Central memory CD8-positive, alpha-beta T cell (primary cell): ENCODE data around the gene APOL1.
"Not testable (repeated sequence)": the region's sequence is repeated elsewhere in the genome, so short reads cannot be mapped to it uniquely, and the experiment has no call there.

Experiments
- ATAC-seq: fragments of 150-1000 bp; cut with Tn5 transposase; replicated peaks from 2 replicates; pipeline ENCODE4 v1.10.0; 2022; ENCODE audit warnings: mild to moderate bottlenecking, moderate FRiP score, moderate number of reproducible peaks; ENCODE audit not compliant: poor library complexity, severe bottlenecking; ENCODE audit errors: extremely low read depth
- DNase-seq, 2 donors: peaks; one replicate each; pipeline ENCODE4 v3.0.0; 2021; ENCODE audit warnings: low spot score in 2 of 2
- H3K27ac Mint-ChIP-seq: one replicate; pipeline ENCODE4 v1.8.0; 2022; ENCODE audit warnings: low read depth, mild to moderate bottlenecking, moderate library complexity, mixed read lengths
- H3K27me3 Mint-ChIP-seq: one replicate; pipeline ENCODE4 v1.8.0; 2022; ENCODE audit warnings: mixed read lengths
- H3K36me3 Mint-ChIP-seq: one replicate; pipeline ENCODE4 v1.8.0; 2022; ENCODE audit warnings: mild to moderate bottlenecking, moderate library complexity, mixed read lengths; ENCODE audit not compliant: insufficient read depth
- H3K4me1 Mint-ChIP-seq: one replicate; pipeline ENCODE4 v1.8.0; 2022; ENCODE audit warnings: mixed read lengths
- H3K4me3 Mint-ChIP-seq: one replicate; pipeline ENCODE4 v1.8.0; 2022; ENCODE audit warnings: mild to moderate bottlenecking, moderate library complexity, mixed read lengths
- H3K9me3 Mint-ChIP-seq: one replicate; pipeline ENCODE4 v1.8.0; 2022; ENCODE audit warnings: mixed read lengths

Gene APOL1

DNA sequence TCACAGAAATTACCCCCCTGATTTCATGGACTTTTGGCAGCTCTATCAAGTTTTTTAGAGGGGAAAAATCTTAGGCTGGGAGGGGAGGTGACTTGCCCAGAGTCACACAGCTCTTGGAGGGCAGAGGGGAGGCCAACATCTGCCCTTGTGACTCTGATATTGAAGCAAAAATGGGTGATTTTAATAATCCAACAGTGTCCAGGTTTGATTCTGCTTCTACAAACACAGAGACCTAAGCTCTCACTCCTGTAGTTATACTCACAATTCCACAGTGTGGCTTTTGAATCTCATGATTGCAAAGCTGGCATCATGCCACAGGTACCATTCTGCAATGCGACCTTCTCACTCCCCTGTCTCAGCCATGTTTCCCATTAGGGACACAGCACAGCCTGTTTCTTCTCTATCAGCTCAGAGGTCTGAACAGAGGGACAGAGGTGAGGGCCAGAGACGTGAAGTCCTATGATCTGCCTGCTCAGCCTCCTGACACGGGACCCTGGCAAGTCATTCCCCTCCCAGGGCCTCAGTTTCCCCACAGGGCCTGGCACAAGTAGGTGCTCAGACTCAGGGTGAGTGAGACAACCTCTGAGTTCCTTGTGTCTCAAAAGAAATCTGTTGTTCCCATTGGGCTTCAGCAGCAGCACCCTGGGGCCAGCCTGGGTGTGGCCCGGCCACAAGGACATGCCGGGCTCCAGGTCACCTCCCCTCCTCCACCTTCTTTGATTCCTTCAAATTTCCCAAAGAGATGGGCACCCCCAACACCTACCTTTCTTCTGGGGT, 14.4 kb upstream of the APOL1 start:
- no peak for ATAC-seq
- Mint-ChIP-seq H3K36me3 (peaks cover 22% of the 10 kb centered on the region), H3K9me3 (no peaks in the 10 kb centered on the region)

DNA sequence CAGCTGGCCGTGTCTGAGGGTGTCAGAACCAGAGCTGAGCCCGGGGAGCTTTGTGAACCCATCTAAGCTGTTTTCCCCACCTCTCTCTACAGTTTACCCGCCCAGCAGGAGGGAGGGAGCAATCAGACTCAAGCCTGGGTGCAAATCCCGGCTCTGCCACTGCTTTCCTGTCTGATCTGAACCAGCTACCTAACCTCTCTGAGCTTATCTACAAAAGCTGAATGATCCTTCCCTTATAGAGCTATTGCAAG, 13.9 kb upstream of the APOL1 start:
- ATAC-seq (peak; percentile 15), DNase-seq (no peak)
- no peaks in the 10 kb centered on the region for H3K9me3 Mint-ChIP-seq
- peak overlapping the region; percentile 99 for H3K4me3 Mint-ChIP-seq
- peaks cover 22% of the 10 kb centered on the region for H3K36me3 Mint-ChIP-seq
- H3K4me1 Mint-ChIP-seq, result peaks cover 63% of the 10 kb centered on the region
- H3K27ac Mint-ChIP-seq, result peak overlapping the region; percentile 94
- no peaks in the 10 kb centered on the region for H3K27me3 Mint-ChIP-seq

More for the DNA sequence above, 14.4 kb upstream of the APOL1 start:
- H3K27ac Mint-ChIP-seq, result peak overlapping the region; percentile 94
- no peak for DNase-seq
- peak overlapping the region; percentile 99 for H3K4me3 Mint-ChIP-seq
- no peaks in the 10 kb centered on the region for H3K27me3 Mint-ChIP-seq
- H3K4me1 Mint-ChIP-seq, result peaks cover 68% of the 10 kb centered on the region

DNA sequence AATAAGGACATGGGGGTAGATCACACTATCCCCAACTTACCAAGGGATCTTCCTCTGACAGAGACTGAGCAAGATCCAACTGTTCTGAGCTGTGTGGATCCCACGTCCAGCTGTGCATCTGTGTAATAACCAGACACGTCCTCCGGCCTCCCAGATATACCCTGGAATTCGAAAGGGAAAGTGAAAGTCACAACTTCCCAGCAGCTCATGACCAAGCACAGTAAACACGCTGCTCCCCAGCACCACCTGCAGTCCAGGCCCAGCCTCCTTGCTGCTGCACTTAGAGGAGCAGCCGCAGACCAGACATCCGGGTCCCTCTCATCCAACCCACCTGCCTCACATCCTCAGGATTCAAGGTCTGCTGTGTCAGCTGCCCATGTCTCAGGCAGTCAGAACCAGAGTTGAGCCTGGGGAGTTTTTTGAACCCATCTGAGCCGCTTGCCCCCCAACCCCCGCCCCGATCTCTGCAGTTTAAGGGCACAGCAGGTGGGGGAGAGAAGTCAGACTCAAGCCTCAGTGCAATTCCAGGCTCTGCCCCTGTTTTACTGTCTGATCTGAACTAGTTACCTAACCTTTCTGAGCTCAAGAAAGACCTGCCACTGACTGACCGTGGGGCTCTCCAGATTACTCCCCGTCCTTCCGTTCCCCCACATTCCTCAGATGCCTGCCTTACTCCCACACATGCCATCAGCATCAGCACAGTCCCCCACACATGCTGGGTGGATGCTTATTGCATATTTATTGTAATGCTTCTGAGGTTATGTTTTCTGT, 13.3 kb upstream of the APOL1 start, which contains the start of gene APOL2:
Gene APOL2, minus strand, starts transcription at position 127 of the 771 bp plus-strand sequence. CDS start 6,365 bp downstream, outside the sequence.
- ATAC-seq, result peak; percentile 99
- no peaks in the 10 kb centered on the region for H3K27me3 Mint-ChIP-seq
- H3K9me3 Mint-ChIP-seq, result no peaks in the 10 kb centered on the region
- peaks cover 19% of the 10 kb centered on the region for H3K36me3 Mint-ChIP-seq
- DNase-seq, result peak; percentile 64 to 80
- H3K4me1 Mint-ChIP-seq, result peaks cover 57% of the 10 kb centered on the region
- peak within 1 kb of the TSS; percentile 94 for H3K27ac Mint-ChIP-seq
- peak within 1 kb of the TSS; percentile 99 for H3K4me3 Mint-ChIP-seq

DNA sequence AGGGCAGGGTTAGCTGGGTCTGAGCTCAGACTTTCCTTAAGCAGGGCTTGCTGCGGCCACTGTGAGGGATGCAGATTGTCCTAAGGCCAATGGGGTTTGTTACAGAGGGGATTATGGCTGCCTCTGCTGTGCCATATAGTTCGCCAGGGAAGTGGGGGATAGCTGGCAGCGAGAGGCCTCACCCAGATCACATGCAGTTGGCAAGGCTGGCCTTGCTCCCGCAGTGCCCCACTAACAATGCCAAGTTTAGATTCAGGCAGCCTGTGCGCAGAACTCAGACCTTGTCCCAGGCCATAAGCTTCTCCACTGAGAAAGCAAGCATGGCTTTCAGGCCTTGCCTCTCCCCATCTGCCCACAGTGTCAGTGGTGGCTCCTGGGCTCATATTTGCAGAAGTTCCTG, 8.9 kb upstream of the APOL1 start:
- no peak overlapping the region for H3K27ac Mint-ChIP-seq

DNA sequence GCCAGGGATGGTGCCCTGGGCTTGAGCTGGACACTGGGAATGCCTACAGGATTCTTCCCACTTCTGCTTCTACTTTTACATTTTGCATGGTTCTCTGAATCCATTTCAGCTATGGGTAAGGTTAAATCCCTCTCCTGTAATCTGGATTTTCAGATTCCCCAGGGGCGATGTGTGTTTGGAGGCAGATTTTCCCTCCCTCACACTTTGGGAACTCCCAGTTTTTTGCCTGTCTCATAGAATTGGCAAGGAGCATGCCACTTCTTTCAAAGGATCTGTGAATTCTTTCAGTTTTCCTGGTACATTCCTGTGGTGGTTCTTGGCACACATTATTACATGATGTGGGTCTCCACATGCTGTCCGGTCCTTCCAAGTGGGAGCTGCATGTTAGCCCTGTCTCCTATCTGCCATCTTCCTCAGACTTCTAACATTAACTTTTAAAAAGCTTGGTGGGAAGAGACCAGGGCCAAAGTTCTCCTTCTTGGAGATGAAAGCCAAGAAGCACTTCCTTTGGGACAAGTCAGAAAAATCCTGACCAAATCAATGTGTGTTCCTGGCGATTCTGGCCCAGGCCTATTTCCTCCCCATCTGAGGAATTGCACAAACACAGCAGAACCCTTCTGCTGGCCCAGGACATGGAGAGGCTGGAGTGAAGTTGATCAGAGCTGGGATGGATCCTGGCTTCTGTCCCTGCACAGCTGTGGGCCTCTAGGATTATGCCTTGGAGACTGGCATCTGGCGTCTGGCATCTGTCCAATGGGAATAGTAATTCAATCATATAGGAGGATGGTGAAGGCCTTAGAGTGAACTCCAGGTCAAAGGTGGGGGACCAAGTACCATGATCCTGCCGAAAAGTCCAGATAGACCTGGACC, 8.2 kb upstream of the APOL1 start:
- no peak overlapping the region for H3K4me3 Mint-ChIP-seq

More for the DNA sequence above, 8.9 kb upstream of the APOL1 start:
- no peak for ATAC-seq
- H3K4me1 Mint-ChIP-seq, result peaks cover 16% of the 10 kb centered on the region
- DNase-seq, result no peak
- no peaks in the 10 kb centered on the region for H3K27me3 Mint-ChIP-seq
- peaks cover 6% of the 10 kb centered on the region for H3K36me3 Mint-ChIP-seq
- H3K9me3 Mint-ChIP-seq, result no peaks in the 10 kb centered on the region
- H3K4me3 Mint-ChIP-seq, result no peak overlapping the region

DNA sequence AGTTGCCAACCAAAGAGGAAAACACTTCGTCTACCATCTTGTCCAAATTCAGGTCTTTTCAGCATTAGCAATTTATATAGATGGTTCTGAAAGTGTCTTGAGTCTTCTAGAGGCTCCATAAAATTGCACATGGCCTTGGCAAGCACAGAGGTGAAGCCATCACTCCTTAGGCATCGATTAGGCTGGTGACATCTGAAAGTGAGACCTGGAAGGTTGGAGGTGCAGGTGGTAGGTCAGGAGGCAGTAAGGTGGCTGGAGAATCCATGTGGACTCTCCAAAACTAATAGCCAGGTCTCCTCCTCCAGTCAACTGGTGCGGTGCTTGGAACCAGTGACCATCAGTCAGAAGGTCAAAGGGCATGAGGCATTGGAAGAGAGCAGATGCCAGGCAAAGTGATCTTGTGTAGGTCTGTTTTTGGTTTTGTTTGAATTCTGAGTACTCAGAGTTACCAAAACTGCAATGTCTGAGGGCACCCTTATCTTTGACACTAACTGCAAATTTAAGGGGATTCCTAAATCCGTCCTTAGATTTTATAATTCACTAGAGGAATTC, 7.1 kb upstream of the APOL1 start:
- DNase-seq, result no peak
- no peaks in the 10 kb centered on the region for H3K9me3 Mint-ChIP-seq
- H3K36me3 Mint-ChIP-seq, result peaks cover 2% of the 10 kb centered on the region
- no peaks in the 10 kb centered on the region for H3K27me3 Mint-ChIP-seq
- no peak overlapping the region for H3K4me3 Mint-ChIP-seq
- H3K27ac Mint-ChIP-seq, result no peak overlapping the region
- ATAC-seq, result no peak
- no peaks in the 10 kb centered on the region for H3K4me1 Mint-ChIP-seq

More for the DNA sequence above, 8.2 kb upstream of the APOL1 start:
- H3K36me3 Mint-ChIP-seq, result peaks cover 2% of the 10 kb centered on the region
- peaks cover 8% of the 10 kb centered on the region for H3K4me1 Mint-ChIP-seq
- DNase-seq, result no peak
- no peak for ATAC-seq
- H3K27me3 Mint-ChIP-seq, result no peaks in the 10 kb centered on the region
- no peak overlapping the region for H3K27ac Mint-ChIP-seq
- no peaks in the 10 kb centered on the region for H3K9me3 Mint-ChIP-seq

DNA sequence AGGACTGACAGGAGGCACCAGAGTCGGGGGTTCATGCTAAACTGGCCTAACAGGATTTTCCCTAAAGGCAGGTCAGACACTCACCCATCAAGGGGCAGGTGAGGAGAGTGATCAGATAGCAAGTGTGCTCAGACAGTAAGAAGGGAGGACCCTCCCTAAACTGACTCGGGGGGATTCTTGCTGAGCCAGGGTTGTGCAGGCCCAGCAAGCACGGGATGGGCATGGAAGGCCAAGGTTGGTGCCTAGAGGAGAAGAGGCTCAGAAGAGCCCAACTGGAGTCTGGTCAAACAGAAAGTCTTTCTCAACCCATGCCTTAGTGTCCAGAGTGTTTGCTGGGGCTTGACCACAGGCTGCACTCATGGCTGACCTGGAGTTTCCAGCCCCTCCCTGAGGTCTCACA, 6.2 kb upstream of the APOL1 start:
- H3K27me3 Mint-ChIP-seq, result no peaks in the 10 kb centered on the region
- no peak overlapping the region for H3K4me3 Mint-ChIP-seq
- H3K36me3 Mint-ChIP-seq, result peaks cover 5% of the 10 kb centered on the region
- ATAC-seq, result no peak
- H3K4me1 Mint-ChIP-seq, result peaks cover 5% of the 10 kb centered on the region
- no peak overlapping the region for H3K27ac Mint-ChIP-seq
- no peak for DNase-seq
- H3K9me3 Mint-ChIP-seq, result no peaks in the 10 kb centered on the region

DNA sequence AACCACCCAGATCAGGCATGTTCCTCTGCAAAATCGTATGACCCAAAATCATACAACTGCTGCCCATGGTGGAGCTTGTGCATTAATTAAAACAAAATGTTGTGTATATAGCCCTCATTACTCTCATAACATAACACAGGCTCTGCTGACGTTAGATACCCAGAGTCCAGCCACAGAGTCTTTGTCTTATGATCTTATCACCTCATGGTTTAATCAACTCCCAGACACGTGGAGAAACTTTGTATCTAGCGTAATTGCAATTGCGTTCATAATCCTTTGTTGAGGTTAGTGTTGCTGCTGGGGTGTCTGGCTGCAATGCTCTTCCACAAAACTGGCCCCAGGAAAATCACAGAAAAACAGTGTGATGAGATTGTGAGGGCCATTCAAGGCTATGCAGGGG, 5.0 kb upstream of the APOL1 start:
- no peaks in the 10 kb centered on the region for H3K9me3 Mint-ChIP-seq
- no peak for ATAC-seq
- no peak overlapping the region for H3K27ac Mint-ChIP-seq
- peaks cover 12% of the 10 kb centered on the region for H3K4me1 Mint-ChIP-seq
- peaks cover 5% of the 10 kb centered on the region for H3K36me3 Mint-ChIP-seq
- H3K4me3 Mint-ChIP-seq, result no peak overlapping the region
- no peaks in the 10 kb centered on the region for H3K27me3 Mint-ChIP-seq
- no peak for DNase-seq

DNA sequence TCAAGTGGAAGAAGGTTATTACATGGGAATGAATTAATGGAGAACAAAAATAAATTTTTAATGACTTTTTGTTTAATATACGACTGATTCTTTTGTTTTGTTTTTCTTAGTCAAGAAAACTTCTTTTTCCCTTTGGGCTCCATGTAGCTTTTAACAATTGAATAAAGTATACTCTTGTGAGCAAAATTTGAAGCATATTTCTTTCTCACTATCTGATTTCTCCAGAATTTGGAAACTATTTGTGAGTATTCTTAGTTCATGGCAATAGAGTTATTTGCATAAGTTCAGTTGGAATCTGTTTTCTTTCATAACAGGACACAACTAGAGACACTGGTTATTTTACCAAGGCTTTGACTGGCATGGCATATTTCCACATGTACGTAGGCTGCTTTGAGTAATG, 3.8 kb upstream of the APOL1 start:
- Mint-ChIP-seq H3K9me3 (no peaks in the 10 kb centered on the region), H3K4me3 (no peak overlapping the region), H3K27me3 (no peaks in the 10 kb centered on the region), H3K27ac (no peak overlapping the region), H3K4me1 (peaks cover 24% of the 10 kb centered on the region), H3K36me3 (peaks cover 8% of the 10 kb centered on the region)
- no peak for DNase-seq
- ATAC-seq, result no peak

DNA sequence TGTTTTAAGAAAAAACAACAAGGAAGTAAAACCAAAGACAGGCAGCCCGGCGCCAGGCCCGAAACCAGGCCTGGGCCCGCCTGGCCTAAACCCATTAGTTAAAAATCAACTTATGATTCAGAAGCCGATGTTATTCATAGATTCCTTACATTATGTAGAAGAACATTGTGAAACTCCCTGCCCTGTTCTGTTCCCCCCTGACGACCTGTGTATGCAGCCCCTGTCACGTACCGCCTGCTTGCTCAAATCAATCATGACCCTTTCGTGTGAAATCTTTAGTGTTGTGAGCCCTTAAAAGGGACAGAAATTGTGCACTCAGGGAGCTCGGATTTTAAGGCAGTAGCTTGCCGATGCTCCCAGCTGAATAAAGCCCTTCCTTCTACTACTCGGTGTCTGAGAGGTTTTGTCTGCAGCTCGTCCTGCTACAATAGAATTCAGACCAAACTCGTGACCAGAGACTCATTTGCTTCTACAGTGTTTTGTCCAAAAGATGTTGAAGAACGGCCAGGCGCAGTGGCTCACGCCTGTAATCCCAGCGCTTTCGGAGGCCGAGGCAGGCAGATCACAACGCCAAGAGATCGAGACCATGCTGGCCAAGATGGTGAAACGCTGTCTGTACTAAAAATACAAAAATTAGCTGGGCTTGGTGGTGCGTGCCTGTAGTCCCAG, 2.5 kb upstream of the APOL1 start:
- H3K27ac Mint-ChIP-seq, H3K36me3 Mint-ChIP-seq, H3K9me3 Mint-ChIP-seq, DNase-seq, ATAC-seq, H3K4me3 Mint-ChIP-seq, H3K27me3 Mint-ChIP-seq: not testable (repeated sequence)
- peaks cover 33% of the 10 kb centered on the region for H3K4me1 Mint-ChIP-seq

DNA sequence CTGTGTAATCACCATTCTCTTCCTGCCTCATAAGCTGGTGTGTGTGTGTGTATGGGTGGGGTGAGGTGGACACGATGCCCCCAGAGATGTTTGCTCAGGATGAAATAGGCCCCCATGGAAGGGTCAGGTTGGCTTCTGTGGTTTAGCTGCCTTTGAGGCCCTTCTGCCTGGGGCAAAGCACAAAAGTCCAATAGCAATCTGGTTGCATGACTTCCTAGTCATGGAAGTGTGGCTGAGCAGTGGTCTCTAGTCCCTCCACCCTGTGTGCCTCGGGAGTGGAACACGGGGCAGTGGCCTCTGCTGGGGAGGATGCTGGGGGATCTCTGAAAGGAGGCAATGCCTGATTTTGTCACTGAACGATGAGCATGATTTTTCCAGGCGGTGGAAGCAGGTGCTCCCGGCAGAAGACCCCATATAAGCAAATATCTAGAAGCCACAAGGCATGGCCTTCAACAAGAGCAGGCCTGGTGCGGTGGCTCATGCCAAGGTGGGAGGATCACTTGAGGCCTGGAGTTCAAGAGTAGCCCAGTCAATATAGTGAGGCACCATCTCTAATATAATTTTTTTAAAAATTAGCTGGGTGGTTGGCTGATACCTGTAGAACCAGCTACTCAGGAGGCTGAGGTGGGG, 839 bp upstream of the APOL1 start:
- peak overlapping the region; percentile 93 for H3K4me3 Mint-ChIP-seq
- not testable (repeated sequence) for H3K9me3 Mint-ChIP-seq, H3K27me3 Mint-ChIP-seq, DNase-seq, ATAC-seq
- peak overlapping the region; percentile 93 for H3K27ac Mint-ChIP-seq
- peaks cover 16% of the 10 kb centered on the region for H3K36me3 Mint-ChIP-seq
- H3K4me1 Mint-ChIP-seq, result peaks cover 50% of the 10 kb centered on the region
